GM21786 (cell line): Measurements from ENCODE around the gene DPY30.

Experiments
- ATAC-seq: cut with Tn5 transposase; IDR thresholded peaks from one replicate; pipeline ENCODE4 v1.9.1; 2021; ENCODE audit not compliant: unreplicated experiment

The DPY30 gene

DNA sequence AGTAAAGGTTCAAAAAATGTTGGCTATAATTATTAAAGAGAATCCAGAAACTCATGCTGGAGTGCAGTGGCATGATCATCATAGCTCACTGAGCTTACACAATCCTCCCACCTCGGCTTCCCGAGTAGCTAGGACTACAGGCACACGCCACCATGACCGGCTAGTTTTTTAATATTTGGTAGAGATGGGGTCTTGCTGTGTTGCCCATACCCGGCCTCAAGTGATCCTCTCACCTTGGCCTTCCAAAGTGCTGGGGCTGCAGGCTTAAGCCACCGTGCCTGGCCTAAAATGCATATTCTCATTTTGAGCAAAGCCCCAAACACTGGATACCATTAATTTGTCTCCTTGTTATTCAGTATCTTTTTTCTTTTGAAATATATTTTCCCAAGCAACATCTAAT, 61.2 kb downstream of the DPY30 start:
- ATAC-seq, result no peak
